Activated CD8-positive, alpha-beta memory T cell treated with anti-CD3 and anti-CD28 coated beads for 24 hours (primary cell): Measurements from ENCODE around the gene SUCNR1.
"Not testable (repeated sequence)": the region's sequence is repeated elsewhere in the genome, so short reads cannot be mapped to it uniquely, and the experiment has no call there.

Source experiments
- DNase-seq: peaks from one replicate; pipeline ENCODE4 v3.0.0-alpha.2; 2020

SUCNR1 gene

GRCh38 chr3:151903501-151903991 is 30.1 kb downstream of the SUCNR1 start:
- DNase-seq, result no peak

GRCh38 chr3:151905647-151906046 is 32.2 kb downstream of the SUCNR1 start:
- DNase-seq, result no peak

DNA sequence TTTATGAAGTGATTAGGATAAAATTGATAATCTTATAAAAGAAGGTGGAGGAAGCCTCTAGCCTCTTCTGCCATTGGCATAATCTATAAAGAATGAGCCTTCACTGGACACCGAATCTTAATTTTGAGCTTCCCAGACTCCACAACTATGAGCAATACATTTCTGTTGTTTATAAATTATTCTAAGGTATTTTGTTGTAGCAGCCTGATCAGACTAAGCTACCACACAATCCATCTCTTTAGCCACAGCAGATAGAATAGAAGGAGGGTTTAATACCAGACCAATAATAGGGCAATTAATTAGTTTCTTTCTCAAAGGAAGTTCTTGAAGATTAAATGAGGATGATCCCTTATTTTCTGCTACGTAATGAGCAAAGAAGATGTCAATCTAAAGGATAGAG is 33.3 kb downstream of the SUCNR1 start:
- DNase-seq, result no peak

DNA sequence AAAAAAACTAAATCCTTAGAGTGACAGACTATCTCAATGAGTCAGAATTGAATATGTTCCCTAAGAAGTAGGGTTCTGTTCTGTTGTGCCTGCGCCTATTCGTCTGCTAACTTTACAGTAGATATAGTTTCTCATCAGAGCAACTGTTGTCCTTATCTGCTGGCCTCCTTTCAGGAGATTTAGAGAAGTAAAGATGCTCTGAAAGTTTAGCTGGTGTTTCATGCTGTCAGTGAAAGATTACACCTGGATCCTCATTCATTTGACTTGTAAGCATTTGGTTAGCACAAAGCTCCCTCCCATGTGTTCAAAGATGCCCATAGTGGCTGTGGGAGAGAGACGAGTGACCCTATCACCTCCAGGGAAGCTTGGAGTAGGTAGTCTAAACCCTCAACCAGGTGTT is 35.0 kb downstream of the SUCNR1 start:
- no peak for DNase-seq

DNA sequence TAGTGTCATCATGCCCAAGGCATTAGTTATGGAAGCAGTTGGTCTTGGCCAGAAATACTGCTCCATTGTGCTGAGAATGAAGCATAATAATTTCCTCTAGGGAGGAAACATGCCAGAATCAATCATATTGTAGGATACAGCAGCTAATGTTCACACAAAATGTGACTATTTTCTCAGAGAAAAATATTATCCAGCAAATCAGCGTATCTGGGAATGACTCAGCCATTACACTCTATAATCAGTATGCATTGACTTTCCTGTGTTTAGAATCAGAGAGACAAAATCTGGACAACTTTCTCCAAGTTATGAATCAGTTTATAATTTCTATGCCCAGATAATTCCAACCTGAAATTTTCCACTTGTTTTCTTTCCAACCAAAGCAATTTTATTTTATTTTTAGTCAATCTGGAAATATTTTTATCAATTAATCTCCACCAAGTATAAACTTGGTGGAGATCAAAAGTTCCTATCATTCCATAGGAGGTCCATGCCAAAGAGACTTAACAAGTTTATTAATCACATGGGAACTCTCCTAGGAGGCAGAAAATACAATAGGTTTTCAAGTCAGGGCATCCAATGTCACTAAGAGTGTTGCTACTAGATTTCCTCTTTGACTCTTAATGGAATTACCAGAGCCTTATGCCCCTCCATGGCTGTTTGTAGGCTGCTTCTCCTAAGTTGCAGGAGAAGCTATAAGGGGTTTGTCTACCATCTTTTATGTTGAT is 36.4 kb downstream of the SUCNR1 start:
- DNase-seq, result no peak

DNA sequence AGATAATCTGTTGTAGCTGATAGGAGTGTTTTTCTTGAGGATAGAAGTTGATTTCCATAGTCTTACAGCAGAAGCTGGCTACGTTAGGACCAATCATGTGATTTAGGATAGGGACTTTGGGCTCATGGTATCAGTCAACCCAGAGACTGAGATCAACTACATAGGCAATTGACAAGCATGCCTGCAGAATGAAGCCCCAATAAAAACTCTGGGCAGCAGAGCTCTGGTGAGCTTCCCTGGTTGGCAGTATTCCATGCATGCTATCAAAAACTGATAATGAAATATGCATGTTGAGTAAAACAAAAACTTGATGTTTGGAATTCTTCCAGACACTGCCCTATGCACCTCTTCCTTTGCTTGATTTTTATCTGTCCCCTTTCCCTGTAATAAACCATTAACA is 38.0 kb downstream of the SUCNR1 start:
- no peak for DNase-seq

DNA sequence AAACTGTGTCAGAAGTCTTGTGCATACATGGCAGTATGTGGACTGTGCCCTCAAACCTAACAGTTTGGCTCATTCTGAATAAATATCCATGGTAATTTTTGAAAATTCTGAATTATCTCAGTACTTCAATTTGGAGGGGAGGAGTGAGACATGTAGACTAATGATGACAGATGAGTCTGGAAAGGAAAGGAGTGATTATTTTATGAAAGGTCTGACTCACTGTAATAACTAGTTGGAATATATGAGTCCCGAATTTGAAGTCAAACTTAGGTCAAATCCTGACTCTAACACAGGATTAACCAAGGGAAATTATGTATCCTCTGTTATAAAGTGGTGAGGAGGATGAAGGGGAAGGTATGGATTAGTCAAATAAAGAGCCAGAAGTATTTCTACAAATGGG is 38.6 kb downstream of the SUCNR1 start:
- DNase-seq, result no peak

DNA sequence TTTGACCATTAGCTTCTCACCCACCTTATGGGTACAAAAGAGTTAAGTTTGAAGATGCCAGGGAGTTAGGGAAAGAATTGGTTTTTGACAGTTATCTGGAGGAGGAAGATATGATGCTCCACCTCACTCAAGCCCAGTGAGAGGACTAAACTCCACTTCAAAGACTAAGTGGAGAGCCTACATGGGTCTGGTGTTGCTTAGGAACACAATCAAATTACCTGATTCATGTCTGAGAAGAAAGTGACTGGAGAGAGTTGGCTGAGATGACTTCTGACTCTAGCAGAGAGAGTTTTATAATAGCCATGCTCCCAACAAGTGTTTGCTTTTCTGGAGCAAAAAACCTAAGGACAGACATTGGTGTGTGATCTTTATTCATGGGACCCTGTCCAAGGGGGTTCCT is 43.3 kb downstream of the SUCNR1 start:
- DNase-seq, result no peak

DNA sequence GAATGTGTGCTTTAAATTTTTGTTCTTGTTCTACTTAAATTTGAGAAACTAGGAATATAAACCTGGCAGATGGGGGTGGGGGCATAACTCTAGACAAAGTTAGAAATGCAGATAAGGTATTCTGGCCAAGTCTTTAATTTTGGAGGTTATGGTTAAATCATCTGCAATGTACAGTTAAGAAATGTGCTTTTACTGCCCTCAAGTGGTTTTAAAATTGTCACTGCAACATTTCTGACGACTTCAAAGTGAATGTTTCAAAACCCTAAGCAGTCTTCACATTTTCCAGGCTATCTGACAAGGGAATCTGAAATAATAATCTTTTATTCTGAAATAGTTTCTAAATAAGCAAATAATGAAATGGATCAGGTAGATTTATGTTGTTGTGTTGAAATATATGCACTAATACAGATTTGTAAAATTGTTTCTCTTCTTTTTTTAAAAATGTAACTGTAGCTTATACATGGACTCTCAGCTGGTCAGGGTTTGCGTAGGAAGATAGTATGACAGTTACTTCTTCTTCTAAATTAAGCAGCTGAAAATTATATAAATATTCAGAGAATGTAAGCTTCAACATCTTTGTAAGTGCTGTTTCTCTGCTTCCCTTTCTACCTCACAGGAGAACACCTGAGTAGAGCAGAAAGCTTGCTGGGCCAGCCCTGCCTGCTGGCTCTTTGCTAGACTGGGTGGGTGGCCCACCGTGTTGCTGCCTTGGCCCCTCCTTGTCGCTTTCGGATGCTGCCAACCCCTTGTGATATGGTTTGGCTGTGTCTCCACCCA is 45.0 kb downstream of the SUCNR1 start:
- no peak for DNase-seq

GRCh38 chr3:151919030-151919328 is 45.5 kb downstream of the SUCNR1 start:
- no peak for DNase-seq

DNA sequence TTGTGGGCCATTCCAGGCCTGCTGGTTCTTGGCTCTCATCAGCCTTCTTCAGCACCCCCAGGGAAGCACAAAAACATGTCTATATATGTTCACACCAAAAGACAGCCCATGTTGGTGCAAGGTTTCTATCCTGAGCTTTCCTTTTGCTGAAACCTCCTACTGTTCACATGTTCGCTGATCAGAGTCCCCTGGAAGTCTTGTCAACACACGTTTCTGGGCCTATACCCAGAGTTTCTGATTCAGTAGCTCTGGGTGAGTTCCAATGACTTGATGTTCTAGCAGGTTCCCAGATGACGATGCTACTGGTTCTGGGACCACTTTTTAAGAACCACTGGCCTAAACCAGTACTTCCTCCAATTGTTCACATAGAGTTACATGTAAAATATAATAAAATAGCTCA is 46.0 kb downstream of the SUCNR1 start:
- no peak for DNase-seq

DNA sequence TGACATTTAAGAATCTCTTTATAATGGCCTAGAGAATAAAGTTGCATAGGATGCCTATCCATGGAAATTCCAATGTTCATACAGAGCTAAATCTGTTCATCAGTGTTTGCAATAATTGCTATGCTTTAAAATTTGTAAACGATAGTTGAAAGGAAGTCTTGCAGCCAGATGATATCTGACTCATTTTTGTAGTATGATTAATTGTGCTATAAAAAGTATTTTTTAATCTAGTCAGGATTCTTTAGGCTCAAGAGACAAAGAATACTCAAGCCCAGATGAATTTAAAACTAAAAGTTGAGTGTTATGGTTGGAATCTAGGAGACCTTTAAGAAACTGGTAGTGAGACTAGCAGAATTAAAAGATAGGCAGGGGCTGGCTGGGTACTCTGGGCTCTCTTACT is 50.5 kb downstream of the SUCNR1 start:
- no peak for DNase-seq

DNA sequence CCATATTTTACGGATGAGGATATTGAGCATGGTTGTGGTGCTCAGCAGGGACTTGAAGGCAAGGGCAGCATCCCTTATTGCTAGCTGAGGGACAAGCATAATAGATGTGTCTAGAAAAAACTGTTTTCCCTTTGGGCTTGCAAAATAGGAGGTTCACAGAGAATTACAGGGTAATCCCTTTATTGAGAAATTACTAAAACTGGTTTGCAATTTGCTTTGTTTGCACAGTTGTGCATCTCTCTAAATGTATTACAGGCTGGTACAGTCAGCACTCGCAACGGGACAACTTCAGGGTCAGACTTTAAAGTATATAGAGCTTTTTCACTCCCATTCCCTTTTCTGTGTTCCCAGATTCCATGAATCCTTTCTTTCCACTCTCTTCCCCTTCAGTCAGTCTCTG is 51.3 kb downstream of the SUCNR1 start:
- no peak for DNase-seq

- DNase-seq, result no peak
Observed at GRCh38 chr3:151925419-151925818, 52.0 kb downstream of the SUCNR1 start.

- DNase-seq, result no peak
Observed at GRCh38 chr3:151925876-151926275, 52.4 kb downstream of the SUCNR1 start.

DNA sequence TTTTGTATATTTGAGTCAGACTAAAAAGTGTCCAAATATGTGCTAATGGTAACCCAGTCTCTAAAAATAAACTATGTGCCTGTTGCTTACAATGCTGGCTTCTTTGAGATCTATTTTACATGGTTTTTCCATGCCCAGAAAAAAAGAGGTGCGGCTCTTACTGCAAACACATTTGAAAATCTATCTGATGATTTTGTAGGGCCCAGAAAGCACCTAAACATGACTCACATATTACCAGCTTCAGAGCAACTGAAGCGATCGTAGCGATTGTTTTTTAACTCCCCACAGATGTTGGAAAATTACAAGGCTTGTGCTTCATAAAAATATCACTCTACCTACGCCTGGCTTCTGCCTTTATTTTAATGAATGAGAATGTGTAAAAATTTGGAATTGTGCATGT is 53.5 kb downstream of the SUCNR1 start:
- DNase-seq, result no peak

GRCh38 chr3:151927915-151928525 is 54.6 kb downstream of the SUCNR1 start:
- DNase-seq, result not testable (repeated sequence)

DNA sequence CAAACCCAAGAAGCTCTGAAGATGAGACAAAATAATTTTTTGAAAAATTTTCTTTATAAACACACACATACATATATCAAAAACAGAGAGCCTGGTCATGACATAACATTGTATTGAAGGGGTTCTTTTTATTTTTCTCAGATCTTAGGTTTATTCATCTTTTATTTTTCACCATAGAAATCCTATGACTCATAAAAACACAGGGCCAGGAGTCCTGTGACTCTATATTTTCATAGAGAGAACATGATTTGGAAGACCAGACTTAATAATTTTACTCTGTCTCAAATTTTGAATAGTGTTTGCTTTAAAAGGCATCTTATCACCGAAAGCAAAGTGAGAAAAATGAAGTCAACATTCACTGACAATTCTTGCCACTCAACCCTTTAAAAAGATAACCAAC is 57.7 kb downstream of the SUCNR1 start:
- DNase-seq, result no peak

DNA sequence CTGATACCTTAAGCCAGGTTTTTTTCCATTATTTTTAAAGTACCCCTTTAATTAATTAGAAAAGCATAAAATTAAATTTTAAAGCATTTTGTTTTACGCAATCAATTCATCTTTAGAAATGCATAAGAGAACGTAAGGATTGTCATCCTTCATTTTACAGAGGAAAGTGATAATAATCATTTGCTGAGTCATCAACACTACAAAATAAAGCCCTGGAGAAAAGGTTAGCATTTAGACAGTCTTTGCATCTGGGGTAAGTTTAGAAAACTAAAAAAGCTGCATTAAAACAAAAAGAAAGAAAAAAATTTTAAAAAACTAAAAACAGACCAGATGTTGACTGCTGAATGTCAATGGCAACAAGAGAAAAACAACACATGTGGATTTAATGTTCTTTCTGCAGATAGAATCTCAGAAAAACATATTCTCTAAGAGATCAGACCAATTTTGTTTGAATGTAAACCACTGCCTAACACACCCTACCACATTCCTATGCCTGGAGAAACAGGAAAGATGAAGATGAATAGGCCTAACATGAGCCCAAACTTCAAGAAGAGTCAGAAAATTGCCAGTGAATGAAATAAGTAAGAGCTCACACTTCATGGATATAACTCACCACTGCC is 59.9 kb downstream of the SUCNR1 start:
- DNase-seq, result no peak
